HG02610 (cell line): ENCODE data around the gene USP6.
"Not testable (repeated sequence)": the region's sequence is repeated elsewhere in the genome, so short reads cannot be mapped to it uniquely, and the experiment has no call there.

Source experiments
- ATAC-seq: cut with Tn5 transposase; IDR thresholded peaks from one replicate; pipeline ENCODE4 v1.9.1; 2021; ENCODE audit warnings: mild to moderate bottlenecking, moderate library complexity; ENCODE audit not compliant: unreplicated experiment

USP6 gene

GRCh38 chr17:5183410-5183793, 67.6 kb downstream of the USP6 start:
- no peak for ATAC-seq

DNA sequence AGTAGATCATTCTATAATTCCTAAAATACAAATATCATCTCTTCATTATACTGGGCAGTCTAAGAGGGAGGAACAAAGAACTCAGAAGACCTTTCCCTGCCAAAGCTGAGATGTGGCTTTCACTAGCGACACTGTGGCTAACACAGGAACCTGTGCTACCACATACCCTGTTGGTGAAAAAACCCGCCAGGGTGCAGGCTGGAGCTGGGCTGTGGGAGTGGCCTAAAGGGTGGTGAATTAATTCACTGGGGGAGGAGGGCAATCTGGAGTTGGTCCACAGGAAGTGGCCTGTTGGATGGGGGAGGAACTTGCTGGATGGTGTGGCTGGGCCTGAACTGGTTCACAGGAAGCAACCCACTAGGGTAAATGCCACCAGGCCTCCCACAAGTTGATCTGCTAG, 68.5 kb downstream of the USP6 start:
- ATAC-seq, result no peak

DNA sequence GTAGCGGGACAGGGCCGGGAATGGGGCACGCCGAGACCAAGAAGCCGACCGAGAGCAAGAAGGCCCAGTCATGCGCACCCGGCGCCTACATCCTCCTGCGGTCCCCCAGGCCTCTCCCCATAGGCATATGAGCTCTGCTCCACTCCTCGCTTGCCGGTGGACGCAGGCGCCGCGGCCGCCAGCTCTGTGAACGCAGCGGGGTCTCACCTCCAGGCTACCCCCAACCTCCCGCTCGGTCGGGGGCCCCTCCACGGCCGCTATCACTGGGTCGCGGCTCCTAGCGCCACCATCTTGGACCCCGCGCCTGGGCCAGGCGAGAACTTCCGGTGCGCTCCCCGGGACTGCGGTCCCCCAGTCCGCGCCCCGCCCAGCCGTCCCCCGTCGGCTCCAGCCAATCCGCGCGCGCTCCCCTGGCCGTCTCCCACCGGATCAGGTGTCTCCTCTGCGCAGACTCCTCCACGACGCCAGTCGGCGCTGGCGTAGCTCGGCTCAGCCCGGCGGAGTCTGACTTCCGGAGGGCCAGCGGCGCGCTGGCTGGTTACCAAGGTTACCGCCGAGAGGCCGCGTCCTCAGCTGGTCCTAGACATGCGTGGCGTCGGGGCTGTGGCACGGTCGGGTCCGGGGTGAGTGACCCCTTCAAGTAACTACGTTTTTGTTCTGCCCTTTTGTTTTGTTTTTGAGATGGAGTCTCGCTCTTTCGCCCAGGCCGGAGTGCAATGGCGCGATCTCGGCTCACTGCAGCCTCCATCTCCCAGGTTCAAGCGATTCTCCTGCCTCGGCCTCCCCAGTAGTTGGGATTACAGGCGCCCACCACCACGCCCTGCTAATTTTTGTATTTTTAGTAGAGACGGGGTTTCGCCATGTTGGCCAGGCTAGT, 75.9 kb downstream of the USP6 start, which contains the start of gene ZNF594:
Gene ZNF594, minus strand, starts transcription at position 328 of the 877 bp plus-strand sequence. CDS start 7,612 bp downstream, outside the sequence.
- peak; percentile 95 for ATAC-seq

DNA sequence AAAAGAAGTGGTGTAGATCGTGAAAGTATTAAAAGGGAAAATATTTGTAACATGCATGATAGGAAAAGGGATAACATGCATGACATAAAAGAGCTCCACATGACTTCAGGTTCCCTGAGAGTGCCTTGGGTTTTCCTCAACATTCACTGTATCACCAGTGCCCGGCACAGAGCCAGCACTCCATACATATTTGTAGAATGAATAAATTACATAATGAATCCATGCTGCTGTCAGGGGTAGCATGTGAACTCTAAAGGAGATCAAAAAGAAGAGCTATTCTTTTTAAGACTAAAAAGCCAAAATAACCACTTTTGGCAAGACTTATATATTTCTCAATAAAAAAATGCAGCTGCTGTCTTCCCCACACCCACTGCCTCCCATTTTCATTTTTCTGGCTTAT, 78.5 kb downstream of the USP6 start:
- ATAC-seq, result no peak

- ATAC-seq, result no peak
Observed at GRCh38 chr17:5198472-5198871, 82.6 kb downstream of the USP6 start.

DNA sequence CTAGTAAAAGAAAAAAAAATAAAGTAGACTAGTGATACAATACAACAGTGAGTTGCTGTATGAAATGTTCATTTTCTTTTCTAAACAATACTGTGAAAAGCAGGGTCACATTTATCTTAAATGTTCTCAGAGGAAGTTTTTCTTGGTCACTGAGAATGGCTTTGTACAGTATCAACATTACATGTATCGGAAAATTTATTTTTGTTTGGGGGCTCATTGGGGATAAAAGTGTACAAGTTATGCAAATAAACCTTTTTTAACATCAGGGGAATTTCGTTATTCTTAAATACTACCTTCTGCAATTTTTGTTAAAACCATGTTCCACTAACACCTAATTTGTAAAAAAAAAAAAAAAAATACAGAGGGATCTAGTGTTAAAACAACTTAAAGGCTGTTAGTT, 84.5 kb downstream of the USP6 start:
- ATAC-seq, result no peak

- ATAC-seq, result no peak
Observed at GRCh38 chr17:5201011-5201410, 85.2 kb downstream of the USP6 start.

DNA sequence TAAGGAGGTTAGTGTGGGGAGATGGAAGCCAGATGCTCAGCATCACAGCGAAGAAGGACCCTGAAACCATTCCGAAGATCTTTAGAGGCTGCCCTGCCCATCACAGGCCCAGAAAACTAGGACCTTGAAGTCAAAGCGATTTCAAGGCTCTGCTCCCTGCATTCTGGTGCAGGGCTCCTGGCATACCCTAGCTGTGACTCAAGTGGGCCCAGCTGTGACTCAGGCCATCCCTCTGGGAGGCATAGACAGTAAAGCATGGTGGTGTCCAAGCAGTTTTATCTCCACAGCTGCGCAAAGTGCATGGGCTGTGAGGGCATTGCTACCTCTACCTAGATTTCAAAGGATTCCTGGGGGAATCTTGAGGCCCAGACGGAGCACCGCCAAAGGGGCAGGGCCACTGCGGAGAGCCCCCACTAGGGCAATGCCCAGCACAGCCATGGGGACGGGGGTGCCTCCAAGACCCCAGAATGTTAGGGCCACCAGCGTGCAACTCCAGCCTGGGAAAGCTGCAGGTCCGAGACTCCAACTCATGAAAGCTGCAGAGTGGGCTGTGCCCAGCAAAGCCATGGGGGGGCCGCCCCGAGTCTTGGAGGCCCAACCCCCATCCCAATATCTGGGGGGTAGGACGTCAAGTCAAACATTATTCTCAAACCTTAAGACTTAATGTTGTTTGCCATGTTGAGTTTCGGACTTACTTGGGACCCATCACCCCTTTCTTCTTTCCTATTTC, 87.5 kb downstream of the USP6 start:
- no peak for ATAC-seq

DNA sequence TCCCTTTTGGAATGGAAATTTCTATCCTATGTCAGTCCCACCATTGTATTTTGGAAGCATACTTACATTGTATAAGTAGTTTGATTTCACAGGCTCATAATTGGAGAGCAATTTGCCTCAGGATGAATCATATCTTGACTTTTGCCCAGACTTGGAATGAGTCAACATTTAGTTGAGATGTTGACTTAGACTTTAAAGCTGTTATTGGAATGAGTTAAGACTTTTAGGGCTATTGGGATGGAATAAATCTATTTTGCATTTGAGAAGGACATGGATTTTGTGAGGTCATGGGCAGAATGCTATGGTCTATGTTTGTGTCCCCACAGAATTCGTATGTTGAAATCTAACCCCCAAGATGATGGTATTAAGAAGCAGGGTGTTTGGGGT, 88.1 kb downstream of the USP6 start:
- ATAC-seq, result no peak

DNA sequence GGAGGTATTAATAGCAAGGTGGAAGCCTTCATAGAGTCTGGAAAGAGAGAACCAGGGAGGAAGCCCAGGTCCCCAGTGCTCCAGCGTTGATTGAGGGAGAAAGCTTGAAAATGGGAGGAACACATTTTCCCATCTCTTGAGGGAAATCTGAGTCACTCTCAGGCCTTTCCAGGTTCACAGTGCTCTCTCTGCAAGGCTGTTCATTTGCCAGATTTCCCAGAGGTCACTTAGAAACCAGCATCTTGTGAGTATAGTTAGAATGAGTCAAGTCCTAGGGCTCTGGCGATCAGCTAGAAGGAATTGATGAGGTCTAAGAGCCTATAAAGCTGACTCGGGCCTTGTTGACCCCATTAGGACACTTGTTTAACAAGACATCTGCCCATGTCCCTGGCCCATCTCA, 93.6 kb downstream of the USP6 start:
- ATAC-seq, result no peak

- no peak for ATAC-seq
Observed at GRCh38 chr17:5210091-5210490, 94.3 kb downstream of the USP6 start.

DNA sequence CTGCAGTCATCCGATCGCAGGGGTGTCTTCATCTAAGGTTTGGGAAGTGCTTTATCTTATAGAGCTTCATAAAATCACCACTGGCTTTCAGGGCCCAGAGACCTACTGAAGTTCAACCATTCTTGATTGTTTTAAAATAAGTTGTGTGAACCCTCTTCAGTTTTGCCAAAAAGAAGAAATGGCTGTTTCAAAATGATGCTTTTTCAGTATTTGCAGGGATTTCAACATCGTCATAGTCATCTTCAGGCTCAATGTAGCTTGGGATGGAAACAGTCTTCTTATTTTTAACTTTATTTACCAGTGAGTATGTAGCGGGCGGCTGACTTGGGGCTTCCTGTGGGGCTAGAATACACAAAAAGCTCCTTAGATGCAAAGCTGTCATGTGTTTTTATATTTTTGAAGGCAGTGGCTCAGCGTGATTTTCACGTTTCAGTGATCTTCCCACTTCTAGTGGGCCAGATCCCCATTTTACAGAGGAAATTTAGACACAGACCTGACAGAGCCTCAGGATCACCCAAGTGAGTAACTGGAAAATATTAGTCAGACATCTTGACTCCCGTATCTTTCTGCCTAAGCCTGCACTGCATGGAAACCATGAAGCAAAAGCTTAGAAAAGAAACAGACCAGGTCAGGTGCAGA, 94.9 kb downstream of the USP6 start:
- ATAC-seq, result peak; percentile 35

DNA sequence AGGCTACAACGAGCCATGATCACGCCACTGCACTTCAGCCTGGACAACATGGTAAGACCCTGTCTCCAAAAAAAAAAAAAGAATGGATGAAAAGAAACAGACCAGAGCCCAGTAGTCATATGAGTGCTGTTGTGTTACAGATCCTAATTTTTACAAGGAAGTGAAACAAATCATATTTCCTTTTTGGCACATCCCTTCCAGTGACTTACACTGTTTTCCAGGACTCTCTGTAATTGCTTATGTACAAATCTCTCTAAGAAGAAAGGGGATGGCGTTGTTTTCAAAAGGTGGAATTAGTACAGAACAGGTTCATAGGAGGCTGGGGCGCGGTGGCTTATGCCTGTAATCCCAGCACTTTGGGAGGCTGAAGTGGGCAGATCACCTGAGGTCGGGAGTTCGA, 95.6 kb downstream of the USP6 start:
- no peak for ATAC-seq

GRCh38 chr17:5217562-5217961, 101.7 kb downstream of the USP6 start:
- ATAC-seq, result not testable (repeated sequence)

DNA sequence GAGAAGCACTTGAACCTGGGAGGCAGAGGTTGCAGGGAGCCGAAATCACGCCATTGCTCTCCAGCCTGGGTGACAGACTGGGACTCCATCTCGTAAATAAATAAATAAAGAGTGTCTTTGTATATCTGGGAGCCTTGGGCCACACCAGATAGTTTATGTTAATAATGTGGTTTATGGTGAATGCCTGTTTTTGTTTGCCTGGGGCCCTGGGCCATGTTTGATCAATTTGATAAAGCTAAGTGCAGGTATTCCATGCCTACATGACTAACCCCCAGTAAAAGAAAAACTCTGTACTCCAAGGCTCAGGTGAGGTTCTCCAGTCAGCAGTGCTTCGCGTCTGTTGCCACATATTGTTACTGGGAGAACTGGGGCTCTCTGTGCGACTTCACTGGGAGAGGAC, 103.7 kb downstream of the USP6 start:
- no peak for ATAC-seq

GRCh38 chr17:5220074-5220473, 104.2 kb downstream of the USP6 start:
- no peak for ATAC-seq

DNA sequence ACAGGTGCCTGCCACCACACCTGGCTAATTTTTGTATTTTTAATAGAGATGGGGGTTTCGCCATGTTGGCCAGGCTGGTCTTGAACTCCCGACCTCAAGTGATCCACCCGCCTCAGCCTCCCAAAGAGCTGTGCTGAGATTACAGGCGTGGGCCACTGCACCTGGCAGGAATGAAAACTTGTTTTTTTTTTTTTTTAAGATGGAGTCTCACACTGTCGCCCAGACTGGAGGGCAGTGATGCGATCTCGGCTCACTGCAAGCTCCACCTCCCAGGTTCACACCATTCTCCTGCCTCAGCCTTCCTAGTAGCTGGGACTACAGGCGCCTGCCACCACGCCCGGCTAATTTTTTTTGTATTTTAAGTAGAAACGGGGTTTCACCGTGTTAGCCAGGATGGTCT, 106.1 kb downstream of the USP6 start:
- not testable (repeated sequence) for ATAC-seq
